Sigmoid colon (tissue), 7 donors: ENCODE measurements around the gene GALNT17. TPM values are rescaled to one million over a fixed set of nuclear protein-coding genes. Genes with fewer than 3 reads are reported as not detected.
A peak's percentile ranks its signal among the peaks of the same experiment; 100 is the strongest.

Experiments
- DNase-seq: peaks from one replicate; pipeline ENCODE4 v3.0.0-alpha.2; 2019
- H3K27ac ChIP-seq, 4 donors: fragments of 200-600 bp; sonication (generic); one replicate each; pipeline ENCODE4 v1.5.1; 2016 to 2019; ENCODE audit warnings: mild to moderate bottlenecking in 1 of 4
- H3K27me3 ChIP-seq, 3 donors: fragments of 200-600 bp; sonication (generic); one replicate each; pipeline ENCODE4 v1.5.1; 2019; ENCODE audit warnings: mild to moderate bottlenecking in 1 of 3
- H3K36me3 ChIP-seq, 4 donors: fragments of 200-600 bp; sonication (generic); one replicate each; pipeline ENCODE4 v1.5.1; 2016 to 2019
- H3K4me1 ChIP-seq, 4 donors: fragments of 200-600 bp; sonication (generic); one replicate each; pipeline ENCODE4 v1.5.1; 2017 to 2019
- H3K4me3 ChIP-seq, 4 donors: fragments of 200-600 bp; sonication (generic); one replicate each; pipeline ENCODE4 v1.5.1; 2017 to 2019; ENCODE audit warnings: mild to moderate bottlenecking in 2 of 4, moderate library complexity in 1 of 4
- H3K9me3 ChIP-seq, 4 donors: fragments of 200-600 bp in 3 of 4; sonication (generic) in 3 of 4; one replicate each; pipeline versions ENCODE4 v1.5.1 to v1.6.1; 2013 to 2019
- CTCF ChIP-seq, 4 experiments: fragments of 450-650 bp in 3 of 4; fragments of 200-600 bp in 1 of 4; IDR thresholded peaks; one replicate each; pipeline ENCODE4 v1.5.1; 2016 to 2019; ENCODE audit warnings: antibody characterized with exemption in 4 of 4, mild to moderate bottlenecking in 3 of 4, moderate library complexity in 2 of 4
- EP300 ChIP-seq, 4 donors: sonication (generic); formaldehyde crosslinking; IDR thresholded peaks; one replicate each; pipeline ENCODE4 v1.6.1; 2017; ENCODE audit warnings: antibody characterized with exemption in 4 of 4
- POLR2A ChIP-seq, 2 donors: fragments of 450-650 bp; IDR thresholded peaks; one replicate each; pipeline ENCODE4 v1.6.1; 2016; ENCODE audit warnings: antibody characterized with exemption in 2 of 2, mild to moderate bottlenecking in 2 of 2, moderate library complexity in 2 of 2
- POLR2AphosphoS5 ChIP-seq, 4 donors: sonication (generic); formaldehyde crosslinking; IDR thresholded peaks; one replicate each; pipeline ENCODE4 v1.6.1; 2017; ENCODE audit warnings: antibody characterized with exemption in 4 of 4
- WGBS, 2 donors: extraction: QIAGEN DNeasy Blood & Tissue Kit; methylation state at CpG; one replicate each; pipeline ENCODE4 v1.1.7; 2013; 5-methylcytosine and 5-hydroxymethylcytosine counted together
- intact Hi-C: fragments of 100-400 bp; cut with DNase I; formaldehyde crosslinking; loops from one replicate; pipeline ENCODE4 v1.15.1; 2023
- polyA plus RNA-seq, 3 donors: library from polyadenylated mRNA; stranded (reverse); fragments of 200-250 nt; gene quantifications; one replicate each; pipeline ENCODE4 v1.2.3, GENCODE V29; 2013
- total RNA-seq, 4 donors: library from RNA; depleted of rRNA; stranded (reverse); fragments of >200 nt; gene quantifications; one replicate each; pipeline ENCODE4 v1.1.0, GENCODE V29; 2016
- donor health status: healthy with polysubstance abuse.
- donor health status: Bipolar disorder and iron deficiency.
- donor health status: healthy.

GALNT17 gene
- total and polyA plus RNA-seq, 7 donors = 1.8 to 45.4 (median 15.1) TPM; not detected in 1

DNA sequence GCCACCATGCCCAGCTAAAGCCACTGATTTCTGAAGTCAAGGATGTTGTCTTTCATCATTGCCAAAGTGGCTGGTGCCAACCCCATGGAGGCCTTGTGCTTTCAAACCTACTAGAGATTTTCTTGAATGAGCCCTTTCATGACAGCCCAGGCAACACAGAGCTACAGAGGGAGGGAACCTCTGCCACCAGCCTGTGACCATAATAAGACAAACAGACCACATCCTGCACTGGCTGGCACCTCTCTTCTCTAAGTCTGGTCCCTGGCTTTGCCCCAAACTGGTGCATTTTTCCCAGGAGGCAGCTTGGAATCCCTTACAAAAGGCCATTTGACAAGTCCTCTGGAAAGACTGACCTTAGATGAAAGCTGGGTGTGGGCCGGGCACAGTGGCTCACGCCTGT is 348.8 kb downstream of the GALNT17 start:
- no peak for DNase-seq
- Histone ChIP-seq H3K27me3 (no peaks in the 10 kb centered on the region), H3K9me3 (no peaks in the 10 kb centered on the region), H3K4me1 (peaks cover 0 to 10% (median 0%) of the 10 kb centered on the region in 4 donors), H3K36me3 (no peaks in the 10 kb centered on the region), H3K4me3 (no peak overlapping the region), H3K27ac (no peak overlapping the region)
- WGBS, 2 donors = 91 to 95% methylated on average over 2 of the region's 2 CpGs
- intact Hi-C loops = no loop called here
- TF ChIP-seq POLR2AphosphoS5 (IDR thresholded peaks at IDR 0.05) (no peak), EP300 (IDR thresholded peaks at IDR 0.05) (no peak), CTCF (IDR thresholded peaks at IDR 0.05) (no peak), POLR2A (IDR thresholded peaks at IDR 0.05) (no peak)

GRCh38 chr7:71482284-71482683 is 350.3 kb downstream of the GALNT17 start:
- no peak for DNase-seq
- H3K36me3 ChIP-seq = no peaks in the 10 kb centered on the region
- TF ChIP-seq EP300 (IDR thresholded peaks at IDR 0.05) = no peak
- no peak for TF ChIP-seq CTCF (IDR thresholded peaks at IDR 0.05)
- TF ChIP-seq POLR2A (IDR thresholded peaks at IDR 0.05) = no peak
- no peak for TF ChIP-seq POLR2AphosphoS5 (IDR thresholded peaks at IDR 0.05)
- no peak overlapping the region for H3K27ac ChIP-seq
- no peak overlapping the region for H3K4me3 ChIP-seq
- intact Hi-C loops = no loop called here
- no peaks in the 10 kb centered on the region for H3K27me3 ChIP-seq
- H3K4me1 ChIP-seq = peaks cover 0 to 10% (median 0%) of the 10 kb centered on the region in 4 donors
- WGBS, 2 donors = 73 to 85% methylated on average over 6 of the region's 6 CpGs
- H3K9me3 ChIP-seq = no peaks in the 10 kb centered on the region

- TF ChIP-seq POLR2A (IDR thresholded peaks at IDR 0.05) = no peak
- TF ChIP-seq EP300 (IDR thresholded peaks at IDR 0.05) = no peak
- TF ChIP-seq POLR2AphosphoS5 (IDR thresholded peaks at IDR 0.05) = no peak
- no peak for TF ChIP-seq CTCF (IDR thresholded peaks at IDR 0.05)
- Histone ChIP-seq H3K27me3 (no peaks in the 10 kb centered on the region), H3K27ac (no peak overlapping the region), H3K36me3 (no peaks in the 10 kb centered on the region), H3K9me3 (no peaks in the 10 kb centered on the region), H3K4me1 (peaks cover 0 to 10% (median 0%) of the 10 kb centered on the region in 4 donors), H3K4me3 (no peak overlapping the region)
- no peak for DNase-seq
- intact Hi-C loops = no loop called here
- 89% methylated on average over 3 of the region's 3 CpGs for WGBS, 2 donors
Observed at GRCh38 chr7:71484380-71484779, 352.4 kb downstream of the GALNT17 start.

DNA sequence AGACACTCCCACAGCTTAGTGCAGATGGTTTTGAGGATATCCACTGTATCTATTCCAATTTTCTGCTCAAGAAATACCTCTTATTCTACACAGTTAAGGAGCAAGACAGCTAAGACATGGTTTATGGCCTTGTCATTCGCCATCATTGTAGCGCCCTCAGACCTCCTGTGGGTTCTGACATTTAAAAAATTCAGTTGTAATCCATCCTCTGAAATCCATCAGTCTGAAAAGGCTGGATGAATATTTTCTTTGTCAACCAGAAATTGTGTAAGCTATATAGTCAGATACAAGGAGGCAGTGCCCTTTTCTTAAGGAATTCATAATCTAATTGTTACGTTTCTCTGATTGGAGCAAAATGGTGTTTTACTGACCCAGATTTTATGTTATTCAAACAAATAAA is 353.6 kb downstream of the GALNT17 start:
- intact Hi-C loops = no loop called here
- H3K9me3 ChIP-seq = no peaks in the 10 kb centered on the region
- no peak for DNase-seq
- H3K36me3 ChIP-seq = no peaks in the 10 kb centered on the region
- no peak for TF ChIP-seq POLR2A (IDR thresholded peaks at IDR 0.05)
- no peak for TF ChIP-seq EP300 (IDR thresholded peaks at IDR 0.05)
- TF ChIP-seq CTCF (IDR thresholded peaks at IDR 0.05) = no peak
- TF ChIP-seq POLR2AphosphoS5 (IDR thresholded peaks at IDR 0.05) = no peak
- H3K27me3 ChIP-seq = no peaks in the 10 kb centered on the region
- 82 to 92% methylated on average over 3 of the region's 3 CpGs for WGBS, 2 donors
- H3K27ac ChIP-seq = no peak overlapping the region
- no peak overlapping the region for H3K4me3 ChIP-seq
- peaks cover 0 to 9% (median 0%) of the 10 kb centered on the region in 4 donors for H3K4me1 ChIP-seq

DNA sequence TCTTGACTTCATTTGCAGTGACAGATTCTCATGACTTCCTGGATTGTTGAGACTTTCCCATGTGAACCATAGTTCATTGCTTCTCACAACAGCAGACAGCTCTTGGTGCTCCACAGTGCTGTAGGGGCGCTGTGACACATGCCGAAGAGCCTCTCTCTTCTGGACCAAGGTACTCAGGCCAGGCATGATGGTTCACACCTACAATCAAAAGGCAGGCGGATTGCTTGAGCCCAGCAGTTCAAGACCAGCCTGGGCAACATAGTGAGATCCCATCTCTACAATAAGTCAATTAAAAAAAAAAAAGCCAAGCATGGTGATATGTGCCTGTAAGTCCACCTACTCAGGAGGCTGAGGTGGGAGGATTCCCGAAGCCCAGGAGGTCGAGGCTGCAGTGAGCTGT is 354.5 kb downstream of the GALNT17 start:
- no peaks in the 10 kb centered on the region for H3K27me3 ChIP-seq
- 69 to 89% methylated on average over 5 of the region's 5 CpGs for WGBS, 2 donors
- intact Hi-C loops = no loop called here
- H3K4me3 ChIP-seq = no peak overlapping the region
- no peak for TF ChIP-seq POLR2A (IDR thresholded peaks at IDR 0.05)
- no peak for TF ChIP-seq EP300 (IDR thresholded peaks at IDR 0.05)
- no peak for TF ChIP-seq POLR2AphosphoS5 (IDR thresholded peaks at IDR 0.05)
- TF ChIP-seq CTCF (IDR thresholded peaks at IDR 0.05) = no peak
- no peak for DNase-seq
- H3K4me1 ChIP-seq = peaks cover 0 to 10% (median 4%) of the 10 kb centered on the region in 4 donors
- H3K36me3 ChIP-seq = no peaks in the 10 kb centered on the region
- peak overlapping the region in 1 of 4 donors; percentile 4 for H3K27ac ChIP-seq
- H3K9me3 ChIP-seq = no peaks in the 10 kb centered on the region
